ENCODE measurements around the gene HPGD. TPM values are rescaled to one million over a fixed set of nuclear protein-coding genes. Genes with fewer than 3 reads are reported as not detected.

Gene HPGD
- total RNA-seq, 1 experiment from 2014 or later: 91.5 TPM

DNA sequence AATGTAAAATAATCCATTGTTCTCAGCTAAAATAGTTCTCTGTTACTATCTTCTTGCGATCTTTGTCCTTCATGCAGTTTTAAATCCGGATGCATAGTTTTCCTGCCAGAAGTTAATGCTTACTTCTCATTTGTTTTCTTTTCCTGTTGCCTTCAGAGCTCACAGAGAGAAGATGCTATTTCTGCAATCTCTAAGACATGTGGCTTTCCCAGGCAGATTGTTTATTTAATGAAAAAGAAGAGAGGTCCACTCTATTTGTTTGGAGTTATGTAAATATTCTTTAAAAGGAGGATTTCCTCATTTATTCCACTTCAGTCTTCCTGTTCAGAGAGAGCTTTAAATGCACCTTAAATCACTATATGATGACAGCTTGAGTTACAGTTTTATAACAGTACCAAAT is 39.3 kb upstream of the HPGD start:
- CTCF ChIA-PET: interaction anchor here (0.7 kb wide), 1 partner anchor 533 kb away, joined by 6 read pairs; no protein-coding TSS in a partner anchor

DNA sequence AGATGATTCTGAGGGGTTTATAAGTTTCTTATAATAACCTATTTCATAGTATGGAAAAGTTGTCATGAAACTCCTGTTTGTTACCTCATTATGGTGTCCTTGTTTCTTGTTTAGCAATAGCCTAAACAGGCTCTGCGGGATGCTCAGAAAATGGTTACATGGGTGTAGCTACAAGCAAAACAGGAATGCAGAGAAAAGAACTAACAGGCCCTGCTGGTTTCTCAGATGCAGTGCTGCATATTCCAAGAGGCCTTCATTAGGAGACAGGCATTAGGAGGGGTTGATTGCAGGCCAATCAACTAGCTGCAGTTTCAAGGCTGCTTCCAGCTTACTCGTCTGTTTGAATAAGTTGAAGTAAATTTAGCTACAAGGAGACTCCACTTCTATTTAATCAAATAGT is 37.6 kb upstream of the HPGD start:
- Histone ChIP-seq H3K36me3 (ENCODE audit: control insufficient read depth, insufficient read depth, low read length) (no peaks in the 10 kb centered on the region), H3K4me3 (ENCODE audit: low read depth, low read length) (no peak overlapping the region), H3K27me3 (replicated peaks; ENCODE audit: control insufficient read depth, insufficient read depth, low read length) (no peaks in the 10 kb centered on the region), H3K9me3 (no peaks in the 10 kb centered on the region), H3K4me1 (no peaks in the 10 kb centered on the region)
- intact Hi-C loops (cut with micrococcal nuclease; ENCODE audit: unreplicated experiment): no loop called here
- TF ChIP-seq, protein P1, sequence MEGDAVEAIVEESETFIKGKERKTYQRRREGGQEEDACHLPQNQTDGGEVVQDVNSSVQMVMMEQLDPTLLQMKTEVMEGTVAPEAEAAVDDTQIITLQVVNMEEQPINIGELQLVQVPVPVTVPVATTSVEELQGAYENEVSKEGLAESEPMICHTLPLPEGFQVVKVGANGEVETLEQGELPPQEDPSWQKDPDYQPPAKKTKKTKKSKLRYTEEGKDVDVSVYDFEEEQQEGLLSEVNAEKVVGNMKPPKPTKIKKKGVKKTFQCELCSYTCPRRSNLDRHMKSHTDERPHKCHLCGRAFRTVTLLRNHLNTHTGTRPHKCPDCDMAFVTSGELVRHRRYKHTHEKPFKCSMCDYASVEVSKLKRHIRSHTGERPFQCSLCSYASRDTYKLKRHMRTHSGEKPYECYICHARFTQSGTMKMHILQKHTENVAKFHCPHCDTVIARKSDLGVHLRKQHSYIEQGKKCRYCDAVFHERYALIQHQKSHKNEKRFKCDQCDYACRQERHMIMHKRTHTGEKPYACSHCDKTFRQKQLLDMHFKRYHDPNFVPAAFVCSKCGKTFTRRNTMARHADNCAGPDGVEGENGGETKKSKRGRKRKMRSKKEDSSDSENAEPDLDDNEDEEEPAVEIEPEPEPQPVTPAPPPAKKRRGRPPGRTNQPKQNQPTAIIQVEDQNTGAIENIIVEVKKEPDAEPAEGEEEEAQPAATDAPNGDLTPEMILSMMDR (IDR thresholded peaks at IDR 0.05; ENCODE audit: insufficient read depth in 1 of 2, low read depth in 1 of 2, low read length in 1 of 2, severe bottlenecking in 1 of 2, unreplicated experiment in 1 of 2): no peak
- no peaks in the 10 kb centered on the region for H3K4me1 Mint-ChIP-seq (ENCODE audit: low read depth, unreplicated experiment)
- BruUV-seq (replicated peaks): no TSS peak
- CTCF ChIA-PET: no interaction called here
- H3K4me3 Mint-ChIP-seq (ENCODE audit: unreplicated experiment): no peak overlapping the region
- H3K36me3 Mint-ChIP-seq (ENCODE audit: insufficient read depth, unreplicated experiment): no peaks in the 10 kb centered on the region
- no peak for DNase-seq
- POLR2A ChIA-PET: no interaction called here
- no peaks in the 10 kb centered on the region for H3K27me3 Mint-ChIP-seq (ENCODE audit: insufficient read depth, unreplicated experiment)
- H3K9me3 Mint-ChIP-seq (ENCODE audit: unreplicated experiment): no peaks in the 10 kb centered on the region
- H3K27ac Mint-ChIP-seq (ENCODE audit: unreplicated experiment): no peak overlapping the region

More for the DNA sequence above, 39.3 kb upstream of the HPGD start:
- H3K27me3 ChIP-seq (replicated peaks; ENCODE audit: control insufficient read depth, insufficient read depth, low read length): no peaks in the 10 kb centered on the region
- intact Hi-C loops (cut with micrococcal nuclease; ENCODE audit: unreplicated experiment): no loop called here
- H3K4me3 Mint-ChIP-seq (ENCODE audit: unreplicated experiment): no peak overlapping the region
- TF ChIP-seq, protein P1 (IDR thresholded peaks at IDR 0.05; ENCODE audit: insufficient read depth in 1 of 2, low read depth in 1 of 2, low read length in 1 of 2, severe bottlenecking in 1 of 2, unreplicated experiment in 1 of 2): no peak
- H3K36me3 ChIP-seq (ENCODE audit: control insufficient read depth, insufficient read depth, low read length): no peaks in the 10 kb centered on the region
- no peak for DNase-seq
- no TSS peak for BruUV-seq (replicated peaks)
- no peaks in the 10 kb centered on the region for H3K4me1 Mint-ChIP-seq (ENCODE audit: low read depth, unreplicated experiment)
- H3K4me1 ChIP-seq: no peaks in the 10 kb centered on the region
- H3K9me3 ChIP-seq: no peaks in the 10 kb centered on the region
- no peaks in the 10 kb centered on the region for H3K9me3 Mint-ChIP-seq (ENCODE audit: unreplicated experiment)
- POLR2A ChIA-PET: no interaction called here
- no peak overlapping the region for H3K27ac Mint-ChIP-seq (ENCODE audit: unreplicated experiment)
- no peak overlapping the region for H3K4me3 ChIP-seq (ENCODE audit: low read depth, low read length)
- no peaks in the 10 kb centered on the region for H3K27me3 Mint-ChIP-seq (ENCODE audit: insufficient read depth, unreplicated experiment)
- H3K36me3 Mint-ChIP-seq (ENCODE audit: insufficient read depth, unreplicated experiment): no peaks in the 10 kb centered on the region

- Histone ChIP-seq H3K4me3 (ENCODE audit: low read depth, low read length) (no peak overlapping the region), H3K4me1 (no peaks in the 10 kb centered on the region), H3K27me3 (replicated peaks; ENCODE audit: control insufficient read depth, insufficient read depth, low read length) (no peaks in the 10 kb centered on the region), H3K9me3 (no peaks in the 10 kb centered on the region), H3K36me3 (ENCODE audit: control insufficient read depth, insufficient read depth, low read length) (no peaks in the 10 kb centered on the region)
- Mint-ChIP-seq H3K27ac (ENCODE audit: unreplicated experiment) (no peak overlapping the region), H3K27me3 (ENCODE audit: insufficient read depth, unreplicated experiment) (no peaks in the 10 kb centered on the region), H3K4me1 (ENCODE audit: low read depth, unreplicated experiment) (peaks cover 5% of the 10 kb centered on the region), H3K4me3 (ENCODE audit: unreplicated experiment) (no peak overlapping the region), H3K36me3 (ENCODE audit: insufficient read depth, unreplicated experiment) (no peaks in the 10 kb centered on the region), H3K9me3 (ENCODE audit: unreplicated experiment) (peaks cover 9% of the 10 kb centered on the region)
- TF ChIP-seq, protein P1 (IDR thresholded peaks at IDR 0.05; ENCODE audit: insufficient read depth in 1 of 2, low read depth in 1 of 2, low read length in 1 of 2, severe bottlenecking in 1 of 2, unreplicated experiment in 1 of 2): no peak
- ChIA-PET POLR2A (no interaction called here), CTCF (no interaction called here)
- DNase-seq: no peak
- BruUV-seq (replicated peaks): no TSS peak
- intact Hi-C loops (cut with micrococcal nuclease; ENCODE audit: unreplicated experiment): no loop called here
These were observed 33.7 kb upstream of the HPGD start for GRCh38 chr4:174555789-174556630.
